IMR-90 (cell line): Measurements from ENCODE around the gene ADGRG1. TPM values are rescaled to one million over a fixed set of nuclear protein-coding genes. Genes with fewer than 3 reads are reported as not detected.

Experiments used
- ATAC-seq: fragments of 200-7000 bp; cut with Tn5 transposase; 2 replicates; pipeline ENCODE4 v1.9.1; 2020; ENCODE audit warnings: low read depth, mild to moderate bottlenecking, moderate library complexity
- BruUV-seq: library from RNA; stranded (reverse); fragments of 400-500 nt; replicated peaks from 2 replicates; lab custom pipeline; 2021; lab: Mats Ljungman, UMichigan
- CTCF ChIA-PET: fragments of 300-600 bp; formaldehyde crosslinking; extraction: SDS; loops from one replicate; lab custom pipeline; 2021; ENCODE audit warnings: antibody characterized with exemption; lab: Yijun Ruan, JAX
- POLR2A ChIA-PET: fragments of 300-600 bp; sonication (Branson Sonifier 250); formaldehyde crosslinking; loops from one replicate; lab custom pipeline; 2022; ENCODE audit warnings: antibody characterized with exemption; ENCODE audit not compliant: unreplicated experiment; lab: Charles Lee
- DNase-seq: peaks from one replicate; pipeline ENCODE4 v3.0.0; 2013
- H2AFZ ChIP-seq: replicated peaks from 2 replicates; pipeline ENCODE3; 2013; ENCODE audit warnings: low read length, mild to moderate bottlenecking; ENCODE audit not compliant: poor library complexity
- H2AK5ac ChIP-seq: 2 replicates; pipeline ENCODE4 v1.6.1; 2013; ENCODE audit warnings: low read depth, low read length, inconsistent platforms
- H2AK9ac ChIP-seq: replicated peaks from 2 replicates; pipeline ENCODE3; 2013; ENCODE audit warnings: mild to moderate bottlenecking, low read depth, low read length, moderate library complexity; ENCODE audit not compliant: poor library complexity
- H2BK120ac ChIP-seq: 2 replicates; pipeline ENCODE4 v1.6.1; 2013; ENCODE audit warnings: low read depth, low read length, inconsistent platforms
- H2BK15ac ChIP-seq: 3 replicates; pipeline ENCODE4 v1.6.1; 2013; ENCODE audit warnings: low read depth, low read length, inconsistent platforms
- H2BK20ac ChIP-seq: 2 replicates; pipeline ENCODE4 v1.6.1; 2013; ENCODE audit warnings: low read depth, mild to moderate bottlenecking, inconsistent platforms, low read length, moderate library complexity
- H2BK5ac ChIP-seq: 2 replicates; pipeline ENCODE4 v1.6.1; 2013; ENCODE audit warnings: mild to moderate bottlenecking, low read depth, low read length, inconsistent platforms; ENCODE audit not compliant: poor library complexity, severe bottlenecking
- H3K14ac ChIP-seq: replicated peaks from 2 replicates; pipeline ENCODE4 v1.6.1; 2013; ENCODE audit warnings: low read depth, low read length, inconsistent platforms
- H3K18ac ChIP-seq: 2 replicates; pipeline ENCODE4 v1.6.1; 2013; ENCODE audit warnings: low read depth, low read length, control low read depth
- H3K23ac ChIP-seq: 2 replicates; pipeline ENCODE4 v1.6.1; 2013; ENCODE audit warnings: low read depth, low read length, inconsistent platforms
- H3K27ac ChIP-seq: 2 replicates; pipeline ENCODE4 v1.5.1; 2013; ENCODE audit warnings: mild to moderate bottlenecking, control low read depth, low read length; ENCODE audit not compliant: insufficient read depth
- H3K27me3 ChIP-seq: 2 replicates; pipeline ENCODE4 v1.6.1; 2013; ENCODE audit warnings: low read length; ENCODE audit not compliant: control insufficient read depth, insufficient read depth
- H3K36me3 ChIP-seq: 2 replicates; pipeline ENCODE4 v1.6.1; 2013; ENCODE audit warnings: low read length, mixed read lengths; ENCODE audit not compliant: control insufficient read depth, insufficient read depth
- H3K4ac ChIP-seq: 2 replicates; pipeline ENCODE4 v1.6.1; 2013; ENCODE audit warnings: low read depth, low read length, inconsistent platforms
- H3K4me1 ChIP-seq: 2 replicates; pipeline ENCODE4 v1.6.1; 2013; ENCODE audit warnings: low read length, mixed read lengths; ENCODE audit not compliant: control insufficient read depth, insufficient read depth
- H3K4me2 ChIP-seq: 2 replicates; pipeline ENCODE4 v1.6.1; 2013; ENCODE audit warnings: low read depth, mild to moderate bottlenecking, control low read depth, low read length, moderate library complexity
- H3K4me3 ChIP-seq: 2 replicates; pipeline ENCODE4 v1.5.1; 2013; ENCODE audit warnings: low read depth, mild to moderate bottlenecking, control low read depth, low read length, moderate library complexity; ENCODE audit not compliant: insufficient read depth
- H3K56ac ChIP-seq: 2 replicates; pipeline ENCODE4 v1.6.1; 2013; ENCODE audit warnings: low read length, inconsistent platforms; ENCODE audit not compliant: insufficient read depth; ENCODE audit errors: extremely low read depth
- H3K79me1 ChIP-seq, 2 experiments: 2 replicates each; pipeline ENCODE4 v1.6.1; 2013; ENCODE audit warnings: low read length in 2 of 2, inconsistent platforms in 1 of 2, low read depth in 1 of 2
- H3K9ac ChIP-seq: 2 replicates; pipeline ENCODE4 v1.6.1; 2013; ENCODE audit warnings: low read depth, low read length, control low read depth
- H3K9me1 ChIP-seq: 2 replicates; pipeline ENCODE4 v1.6.1; 2013; ENCODE audit warnings: low read length, inconsistent platforms; ENCODE audit not compliant: insufficient read depth
- H3K9me3 ChIP-seq: 2 replicates; pipeline ENCODE4 v1.6.1; 2013; ENCODE audit warnings: low read length; ENCODE audit not compliant: control insufficient read depth, insufficient read depth
- H4K20me1 ChIP-seq: 2 replicates; pipeline ENCODE4 v1.6.1; 2013; ENCODE audit warnings: low read length, inconsistent platforms; ENCODE audit not compliant: insufficient read depth
- H4K5ac ChIP-seq: 2 replicates; pipeline ENCODE4 v1.6.1; 2013; ENCODE audit warnings: mild to moderate bottlenecking, low read depth, low read length, control low read depth
- H4K8ac ChIP-seq, 2 experiments: 2 replicates each; pipeline ENCODE4 v1.6.1; 2013; ENCODE audit warnings: low read depth in 2 of 2, low read length in 2 of 2, control low read depth in 1 of 2, inconsistent platforms in 1 of 2
- H4K91ac ChIP-seq: 2 replicates; pipeline ENCODE4 v1.6.1; 2013; ENCODE audit warnings: low read depth, low read length, inconsistent platforms; ENCODE audit not compliant: insufficient read depth
- CEBPB ChIP-seq: IDR thresholded peaks from 2 replicates; pipeline ENCODE4 v1.6.1; 2012; ENCODE audit warnings: low read depth, low read length, improper control_type of control experiment
- FOS ChIP-seq: fragments of 150-350 bp; IDR thresholded peaks from 2 replicates; pipeline ENCODE4 v1.6.1; 2016; ENCODE audit warnings: low read depth, low read length
- MAFK ChIP-seq: IDR thresholded peaks from 2 replicates; pipeline ENCODE4 v1.6.1; 2012; ENCODE audit warnings: low read depth, low read length, improper control_type of control experiment
- MXI1 ChIP-seq: IDR thresholded peaks from 2 replicates; pipeline ENCODE4 v1.6.1; 2012; ENCODE audit warnings: low read depth, mild to moderate bottlenecking, low read length, moderate library complexity, borderline replicate concordance
- RCOR1 ChIP-seq: IDR thresholded peaks from 2 replicates; pipeline ENCODE4 v1.6.1; 2012; ENCODE audit warnings: mild to moderate bottlenecking, low read length, improper control_type of control experiment; ENCODE audit not compliant: insufficient replicate concordance
- RFX5 ChIP-seq: IDR thresholded peaks from 2 replicates; pipeline ENCODE4 v1.8.0; 2012; ENCODE audit warnings: low read depth, mild to moderate bottlenecking, low read length, moderate library complexity
- WGBS, 2 experiments: methylation state at CpG; one replicate each; pipeline versions ENCODE4 v1.1.5 to v1.1.7; 2013; ENCODE audit warnings: missing lambda C conversion rate in 2 of 2; ENCODE audit not compliant: insufficient read length in 1 of 2; ENCODE audit errors: extremely low coverage in 2 of 2; 5-methylcytosine and 5-hydroxymethylcytosine counted together
- dilution Hi-C: fragments of 300-500 bp; cut with HindIII; formaldehyde crosslinking; loops from one replicate; pipeline ENCODE4 v1.14.3; 2018; ENCODE audit warnings: low sequenced_read_pairs; ENCODE audit not compliant: unreplicated experiment
- in situ Hi-C: fragments of 300-500 bp; cut with MboI; formaldehyde crosslinking; loops from 3 replicates; pipeline ENCODE4 v1.14.3; 2019; ENCODE audit warnings: low sequenced_read_pairs, inconsistent platforms, mixed read lengths
- intact Hi-C: fragments of 100-400 bp; cut with micrococcal nuclease; formaldehyde crosslinking; loops from 2 replicates; pipeline ENCODE4 v1.10.0; 2022
- polyA plus RNA-seq, 3 experiments: library from polyadenylated mRNA; depleted of rRNA; stranded (reverse); fragments of >200 nt; gene quantifications; 2 replicates each; pipeline ENCODE4 v1.2.3, GENCODE V29; 2012; ENCODE audit warnings: low replicate concordance in 1 of 3
- total RNA-seq: library from RNA; depleted of rRNA; stranded (reverse); fragments of >200 nt; gene quantifications from 2 replicates; pipeline ENCODE4 v1.2.3, GENCODE V29; 2012
- TF ChIP-seq, protein P1 (sequence below): conservative IDR thresholded peaks from 2 replicates; pipeline ENCODE4 v1.5.1; 2012; ENCODE audit warnings: mild to moderate bottlenecking, low read depth, low read length, improper control_type of control experiment
- TF ChIP-seq, protein P2 (sequence below): fragments of 150-350 bp; IDR thresholded peaks from 2 replicates; pipeline ENCODE4 v1.6.1; 2016; ENCODE audit warnings: low read depth, mild to moderate bottlenecking, low read length, moderate library complexity, borderline replicate concordance

ADGRG1 gene
- total and polyA plus RNA-seq, 2 of the 4 experiments (the other 2 are of a cell fraction): 0.90 to 8.4 TPM

DNA sequence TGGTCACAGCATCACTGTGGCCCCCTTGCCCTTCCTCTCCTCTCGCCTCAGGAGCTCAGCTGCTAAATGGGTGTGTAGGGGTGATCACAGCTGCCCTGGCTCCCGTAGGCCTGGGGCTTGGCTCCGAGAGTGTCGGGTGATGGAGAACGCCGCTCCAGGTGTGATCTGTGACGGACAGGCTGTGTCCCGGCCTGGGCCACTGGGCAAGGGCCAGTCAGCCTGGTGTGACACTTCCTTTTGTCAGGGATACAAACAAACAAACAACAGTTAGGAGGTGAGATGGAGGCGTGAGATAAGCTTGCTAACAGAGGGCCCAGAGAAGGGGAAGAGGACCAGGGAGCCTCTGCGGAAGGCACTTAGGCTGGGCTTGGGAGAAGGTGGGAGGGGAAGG, 2.0 kb downstream of the ADGRG1 start:
- peak overlapping the region; percentile 28; the same call in 1 of the 2 replicates for H2BK20ac ChIP-seq
- H2BK15ac ChIP-seq: no peak overlapping the region
- no peak overlapping the region for H3K27ac ChIP-seq
- H2BK5ac ChIP-seq: no peak overlapping the region
- WGBS, 2 experiments: 92% methylated on average over 2 of the region's 10 CpGs; no CpG with 5 or more reads in 1 of the 2 experiments
- peaks cover 24% of the 10 kb centered on the region for H3K4me1 ChIP-seq
- TF ChIP-seq RCOR1 (no peak), MXI1 (no peak), CEBPB (no peak), MAFK (no peak), RFX5 (no peak), FOS (no peak)
- TF ChIP-seq, protein P1, sequence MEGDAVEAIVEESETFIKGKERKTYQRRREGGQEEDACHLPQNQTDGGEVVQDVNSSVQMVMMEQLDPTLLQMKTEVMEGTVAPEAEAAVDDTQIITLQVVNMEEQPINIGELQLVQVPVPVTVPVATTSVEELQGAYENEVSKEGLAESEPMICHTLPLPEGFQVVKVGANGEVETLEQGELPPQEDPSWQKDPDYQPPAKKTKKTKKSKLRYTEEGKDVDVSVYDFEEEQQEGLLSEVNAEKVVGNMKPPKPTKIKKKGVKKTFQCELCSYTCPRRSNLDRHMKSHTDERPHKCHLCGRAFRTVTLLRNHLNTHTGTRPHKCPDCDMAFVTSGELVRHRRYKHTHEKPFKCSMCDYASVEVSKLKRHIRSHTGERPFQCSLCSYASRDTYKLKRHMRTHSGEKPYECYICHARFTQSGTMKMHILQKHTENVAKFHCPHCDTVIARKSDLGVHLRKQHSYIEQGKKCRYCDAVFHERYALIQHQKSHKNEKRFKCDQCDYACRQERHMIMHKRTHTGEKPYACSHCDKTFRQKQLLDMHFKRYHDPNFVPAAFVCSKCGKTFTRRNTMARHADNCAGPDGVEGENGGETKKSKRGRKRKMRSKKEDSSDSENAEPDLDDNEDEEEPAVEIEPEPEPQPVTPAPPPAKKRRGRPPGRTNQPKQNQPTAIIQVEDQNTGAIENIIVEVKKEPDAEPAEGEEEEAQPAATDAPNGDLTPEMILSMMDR: no peak
- TF ChIP-seq, protein P2, sequence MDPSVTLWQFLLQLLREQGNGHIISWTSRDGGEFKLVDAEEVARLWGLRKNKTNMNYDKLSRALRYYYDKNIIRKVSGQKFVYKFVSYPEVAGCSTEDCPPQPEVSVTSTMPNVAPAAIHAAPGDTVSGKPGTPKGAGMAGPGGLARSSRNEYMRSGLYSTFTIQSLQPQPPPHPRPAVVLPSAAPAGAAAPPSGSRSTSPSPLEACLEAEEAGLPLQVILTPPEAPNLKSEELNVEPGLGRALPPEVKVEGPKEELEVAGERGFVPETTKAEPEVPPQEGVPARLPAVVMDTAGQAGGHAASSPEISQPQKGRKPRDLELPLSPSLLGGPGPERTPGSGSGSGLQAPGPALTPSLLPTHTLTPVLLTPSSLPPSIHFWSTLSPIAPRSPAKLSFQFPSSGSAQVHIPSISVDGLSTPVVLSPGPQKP: no peak
- DNase-seq: no peak
- POLR2A ChIA-PET: no interaction called here
- no peaks in the 10 kb centered on the region for H3K9me3 ChIP-seq
- no peaks in the 10 kb centered on the region; the same call in 1 of the 2 replicates for H4K20me1 ChIP-seq
- no peaks in the 10 kb centered on the region for H3K36me3 ChIP-seq
- dilution Hi-C loops: no loop called here
- CTCF ChIA-PET: no interaction called here
- peaks cover 15% of the 10 kb centered on the region for H3K9me1 ChIP-seq
- no peak overlapping the region for H2BK120ac ChIP-seq
- H4K8ac ChIP-seq: no peak overlapping the region
- H2AK9ac ChIP-seq: peak overlapping the region; percentile 29
- no peak overlapping the region; the same call in 1 of the 2 replicates for H2AK5ac ChIP-seq
- no peak overlapping the region for H3K14ac ChIP-seq
- BruUV-seq: no TSS peak
- no peaks in the 10 kb centered on the region for H3K27me3 ChIP-seq
- no peak overlapping the region for H3K23ac ChIP-seq
- no peak overlapping the region for H3K4me3 ChIP-seq
- no peak overlapping the region for H3K9ac ChIP-seq
- no peak overlapping the region for H3K18ac ChIP-seq
- intact Hi-C loops: no loop called here
- no peak overlapping the region for H3K56ac ChIP-seq
- peaks cover 0 to 5% of the 10 kb centered on the region in 2 experiments; a peak in 1 of 4 replicates for H3K79me1 ChIP-seq
- no peak overlapping the region for H3K4ac ChIP-seq
- H4K5ac ChIP-seq: no peak overlapping the region
- H4K91ac ChIP-seq: no peak overlapping the region
- no peak overlapping the region for H2AFZ ChIP-seq
- no peak overlapping the region for H3K4me2 ChIP-seq
- in situ Hi-C loops: no loop called here
- no peak for ATAC-seq
